Activated gamma-delta T cell (primary cell): ENCODE data around the gene GPD1.

Source experiments
- DNase-seq: peaks from one replicate; lab custom pipeline; 2025; lab: John Stamatoyannopoulos, UW
- total RNA-seq, 2 donors: gene quantifications; one replicate each; lab custom pipeline; 2026; lab: John Stamatoyannopoulos, UW

GPD1 gene
- 0.65 to 0.97 reads per million in 2 donors for total RNA-seq

DNA sequence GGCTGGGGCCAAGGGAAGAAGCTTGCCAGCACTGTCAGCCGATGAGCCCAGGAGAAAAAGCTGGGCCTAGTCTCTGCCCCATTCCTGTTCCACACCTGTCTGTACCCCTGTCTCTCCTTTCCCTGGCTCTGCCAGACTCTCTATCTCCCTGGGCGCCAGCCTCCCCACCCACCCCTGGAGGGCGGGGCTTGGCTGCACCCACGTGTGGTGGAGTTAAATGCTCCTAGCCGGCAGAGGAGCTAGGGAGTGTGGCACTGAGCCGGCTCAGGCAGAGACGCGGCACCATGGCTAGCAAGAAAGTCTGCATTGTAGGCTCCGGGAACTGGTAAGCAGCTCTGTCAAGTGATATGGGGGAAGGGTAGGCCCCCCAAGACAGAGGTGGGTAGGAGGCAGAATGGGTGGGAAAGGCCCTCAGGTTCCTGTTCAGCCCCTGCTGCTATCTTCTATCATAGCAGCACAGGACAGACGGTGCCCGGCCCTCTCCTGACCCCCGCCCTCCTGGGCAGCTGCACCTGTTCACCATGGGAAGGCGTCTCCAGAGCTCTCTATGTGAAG is at the start of gene GPD1:
Gene GPD1, plus strand, starts transcription at position 242 of the 555 bp plus-strand sequence. Its CDS starts 43 bp downstream, at position 285.
- DNase-seq, result no peak

DNA sequence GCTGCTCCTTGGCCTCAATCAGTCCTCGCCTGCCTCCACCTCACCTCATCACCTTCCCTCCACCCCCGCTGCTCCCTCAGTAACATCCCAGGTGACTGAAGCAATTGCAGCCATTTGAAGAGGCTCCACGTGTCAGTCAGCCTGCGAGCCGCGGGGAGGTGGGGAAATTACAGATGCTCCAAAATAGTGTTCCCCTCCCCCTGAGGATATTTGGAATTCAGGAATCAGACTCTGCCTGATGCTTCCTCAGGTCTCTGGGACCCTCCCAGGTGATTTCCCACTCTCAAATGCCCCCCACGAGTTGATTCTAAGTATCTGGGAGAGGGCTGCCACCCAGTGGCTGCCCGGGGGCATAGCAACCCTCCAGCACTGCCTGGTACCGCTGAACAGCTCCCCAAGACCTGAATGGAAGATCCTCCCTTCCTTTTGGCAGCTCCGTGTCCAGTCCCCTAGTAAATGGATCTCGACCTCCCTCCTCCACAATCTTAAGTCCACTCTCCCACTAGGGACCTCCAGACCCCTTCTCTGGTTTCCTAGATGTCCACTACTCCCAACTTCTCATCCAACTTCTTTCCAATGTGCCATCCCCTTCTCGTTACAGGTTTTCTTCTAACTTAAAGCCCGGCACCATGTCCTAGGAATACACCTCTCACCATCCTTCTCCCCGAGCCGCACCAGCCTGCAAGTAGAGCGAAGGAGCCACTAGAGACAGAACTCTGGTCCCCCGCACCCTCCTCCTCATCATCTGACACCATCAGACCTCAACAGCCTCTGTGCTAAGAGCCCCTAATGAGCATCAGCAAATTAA is 47.8 kb upstream of the GPD1 start:
- no peak for DNase-seq

DNA sequence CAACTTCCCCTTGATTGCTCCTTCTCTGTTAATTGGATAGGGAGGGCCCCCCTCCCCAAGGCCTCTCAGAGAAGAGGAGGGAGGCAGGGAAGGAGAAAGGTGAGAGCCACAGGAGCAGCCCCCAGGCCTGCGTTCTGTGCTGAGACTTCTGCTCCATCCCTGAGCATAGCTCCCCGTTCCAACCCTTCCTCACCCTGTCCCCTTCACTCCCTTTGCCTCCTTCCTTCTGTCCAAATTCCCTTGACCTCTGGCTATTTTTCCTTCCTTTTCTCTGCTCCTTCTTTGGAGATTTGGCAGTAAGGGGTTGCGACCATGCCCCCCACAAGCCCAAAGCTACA is 47.2 kb upstream of the GPD1 start:
- no peak for DNase-seq

DNA sequence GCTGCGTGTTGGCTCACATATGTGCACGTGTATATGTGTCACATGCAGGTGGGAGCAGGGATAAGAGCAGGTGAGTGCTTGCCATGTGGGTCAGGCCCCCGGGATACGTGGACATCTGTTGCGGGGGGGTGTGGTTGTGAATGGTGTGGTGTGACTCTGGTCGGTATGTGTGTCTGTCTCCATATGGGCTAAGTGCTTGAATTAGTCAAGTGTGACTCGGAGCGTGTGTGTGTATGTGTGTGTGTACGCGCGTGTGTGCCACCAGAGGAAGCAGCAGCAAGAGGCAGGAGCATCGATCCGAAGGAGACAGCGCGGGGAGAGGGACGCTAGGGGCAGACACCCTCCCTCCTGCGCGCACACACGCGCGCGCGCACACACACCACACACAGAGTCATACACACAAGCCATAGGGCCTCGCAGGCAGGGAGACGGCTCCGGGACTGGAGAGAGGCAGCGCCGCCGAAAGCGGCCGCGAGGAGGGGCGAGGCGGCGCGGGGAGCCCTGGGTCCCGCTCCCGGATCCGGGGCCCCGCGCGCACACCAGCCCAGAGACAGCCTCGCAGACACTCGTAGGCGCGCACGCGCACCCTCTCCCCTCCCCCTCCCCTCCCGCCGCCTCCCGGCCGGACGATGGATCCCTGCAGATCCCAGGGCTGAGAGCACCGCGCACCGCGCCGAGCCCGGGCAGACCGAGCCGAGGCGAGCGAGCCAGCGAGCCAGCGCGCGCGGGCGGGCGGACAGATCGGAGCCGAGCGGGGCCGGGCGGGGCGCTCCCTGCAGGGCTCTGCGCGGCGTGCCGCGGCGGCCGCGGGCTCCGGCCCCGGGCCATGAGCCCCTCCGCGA is 46.6 kb upstream of the GPD1 start, which contains the start of gene ASIC1:
Gene ASIC1, plus strand, starts transcription at position 597 of the 842 bp plus-strand sequence. CDS start 1,171 bp downstream, outside the sequence.
- no peak for DNase-seq

DNA sequence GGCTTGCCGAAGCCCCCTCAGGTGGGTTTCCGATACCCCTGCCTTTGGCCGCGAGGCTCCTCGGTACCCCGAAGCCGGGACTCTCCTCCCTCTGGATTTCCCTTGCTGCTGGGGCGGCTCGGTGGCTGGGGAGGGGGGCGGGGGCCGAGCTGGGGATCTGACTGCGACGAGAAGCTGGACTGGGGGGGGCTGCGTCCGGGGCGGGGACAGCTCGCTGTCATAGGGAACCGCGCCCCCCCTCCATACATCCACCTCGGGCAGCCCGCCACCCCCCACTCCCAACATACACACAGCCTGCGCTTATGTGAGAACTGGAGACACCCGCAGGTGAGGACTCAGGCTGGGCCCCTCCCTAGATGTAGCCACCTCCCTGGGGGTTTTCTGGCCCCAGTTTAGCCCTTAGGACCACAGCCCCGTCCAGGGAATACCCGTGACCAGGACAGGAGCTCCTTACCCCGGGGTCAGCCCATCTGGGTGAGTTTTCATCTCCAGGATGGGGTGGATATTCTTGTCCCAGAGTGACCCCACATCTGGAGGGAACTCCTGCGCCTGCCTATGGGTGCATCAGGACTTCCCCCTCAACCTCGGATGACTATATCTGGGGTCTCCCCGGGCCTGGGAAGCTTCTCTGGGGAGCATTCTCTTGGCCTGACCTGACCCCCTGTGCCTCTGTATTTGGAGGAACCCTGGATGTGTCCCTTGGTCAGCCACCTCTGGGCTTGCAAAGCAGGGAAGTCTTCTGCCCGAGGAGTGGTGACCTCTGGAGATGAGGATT is 45.7 kb upstream of the GPD1 start:
- no peak for DNase-seq

DNA sequence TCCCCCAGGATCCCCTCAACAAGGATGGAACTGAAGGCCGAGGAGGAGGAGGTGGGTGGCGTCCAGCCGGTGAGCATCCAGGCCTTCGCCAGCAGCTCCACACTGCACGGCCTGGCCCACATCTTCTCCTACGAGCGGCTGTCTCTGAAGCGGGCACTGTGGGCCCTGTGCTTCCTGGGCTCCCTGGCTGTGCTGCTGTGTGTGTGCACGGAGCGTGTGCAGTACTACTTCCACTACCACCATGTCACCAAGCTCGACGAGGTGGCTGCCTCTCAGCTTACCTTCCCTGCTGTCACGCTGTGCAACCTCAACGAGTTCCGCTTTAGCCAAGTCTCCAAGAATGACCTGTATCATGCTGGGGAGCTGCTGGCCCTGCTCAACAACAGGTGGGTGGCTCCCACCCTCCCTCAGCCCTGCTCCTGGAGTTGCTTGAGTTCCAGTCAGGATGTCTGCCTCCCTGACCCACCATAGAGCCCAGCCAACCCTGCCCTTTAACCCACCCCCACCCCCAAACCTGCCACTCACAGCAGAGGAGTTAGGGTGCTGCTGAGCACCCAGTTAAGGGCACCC is 45.0 kb upstream of the GPD1 start:
- DNase-seq, result no peak

DNA sequence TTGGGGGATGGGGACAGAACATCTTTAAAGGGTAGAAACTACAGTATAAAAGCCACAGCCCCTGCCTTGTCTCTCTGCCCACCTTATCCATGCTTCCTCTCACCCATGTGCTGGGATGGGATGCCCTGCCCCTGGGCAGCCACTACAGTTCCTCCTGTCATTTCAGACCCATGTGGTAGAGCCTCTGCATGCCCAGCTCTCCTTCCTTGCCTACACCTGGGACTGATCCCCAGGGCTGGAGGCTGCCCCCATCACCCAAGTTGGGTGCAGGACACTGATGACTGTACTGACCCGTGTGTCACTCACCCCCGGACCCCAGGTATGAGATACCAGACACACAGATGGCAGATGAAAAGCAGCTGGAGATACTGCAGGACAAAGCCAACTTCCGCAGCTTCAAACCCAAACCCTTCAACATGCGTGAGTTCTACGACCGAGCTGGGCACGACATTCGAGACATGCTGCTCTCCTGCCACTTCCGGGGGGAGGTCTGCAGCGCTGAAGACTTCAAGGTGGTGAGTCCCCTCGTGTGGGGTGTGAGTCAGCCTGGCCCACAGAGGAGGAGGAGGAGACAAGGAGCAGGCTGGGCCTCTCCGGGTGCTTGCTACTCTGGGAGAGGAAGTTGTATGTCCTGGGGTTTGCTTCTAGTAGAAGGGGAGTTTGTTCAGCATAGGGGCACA is 44.2 kb upstream of the GPD1 start:
- DNase-seq, result no peak

DNA sequence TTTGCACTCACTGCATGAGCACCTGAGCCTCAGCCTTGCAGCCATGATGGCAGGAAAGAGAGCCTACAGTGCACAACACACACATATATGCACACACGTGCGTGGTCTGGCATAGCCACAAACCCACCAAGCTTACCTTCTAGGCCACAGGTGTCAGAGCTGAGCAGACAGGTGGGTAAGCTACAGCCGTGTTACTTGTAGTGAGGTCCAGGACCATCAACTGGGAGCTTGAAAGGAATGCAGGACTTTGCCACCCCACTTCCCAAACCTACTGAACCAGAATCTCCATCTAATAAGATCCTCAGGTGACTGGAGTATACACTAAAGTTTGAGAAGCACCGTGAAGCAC is 43.7 kb upstream of the GPD1 start:
- no peak for DNase-seq

DNA sequence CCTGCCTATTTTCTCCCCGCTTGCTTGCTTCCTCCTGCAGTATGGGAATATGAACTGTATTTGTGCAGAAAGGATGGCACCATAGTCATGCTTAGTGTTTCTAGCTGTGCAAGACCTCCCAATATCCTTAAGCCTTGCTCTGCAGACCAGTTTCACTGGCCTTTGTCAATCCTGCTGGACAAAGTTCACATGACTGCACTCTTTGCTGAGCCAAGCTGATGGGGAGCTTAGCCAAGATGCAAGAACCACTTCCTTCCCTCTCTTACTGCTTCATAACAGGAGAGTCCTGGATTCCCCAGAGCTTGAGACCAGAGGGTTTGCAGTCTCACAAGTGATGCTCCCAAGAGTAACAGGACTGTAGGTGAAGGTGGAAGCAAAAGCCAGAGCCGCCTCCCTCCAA is 42.6 kb upstream of the GPD1 start:
- DNase-seq, result no peak

DNA sequence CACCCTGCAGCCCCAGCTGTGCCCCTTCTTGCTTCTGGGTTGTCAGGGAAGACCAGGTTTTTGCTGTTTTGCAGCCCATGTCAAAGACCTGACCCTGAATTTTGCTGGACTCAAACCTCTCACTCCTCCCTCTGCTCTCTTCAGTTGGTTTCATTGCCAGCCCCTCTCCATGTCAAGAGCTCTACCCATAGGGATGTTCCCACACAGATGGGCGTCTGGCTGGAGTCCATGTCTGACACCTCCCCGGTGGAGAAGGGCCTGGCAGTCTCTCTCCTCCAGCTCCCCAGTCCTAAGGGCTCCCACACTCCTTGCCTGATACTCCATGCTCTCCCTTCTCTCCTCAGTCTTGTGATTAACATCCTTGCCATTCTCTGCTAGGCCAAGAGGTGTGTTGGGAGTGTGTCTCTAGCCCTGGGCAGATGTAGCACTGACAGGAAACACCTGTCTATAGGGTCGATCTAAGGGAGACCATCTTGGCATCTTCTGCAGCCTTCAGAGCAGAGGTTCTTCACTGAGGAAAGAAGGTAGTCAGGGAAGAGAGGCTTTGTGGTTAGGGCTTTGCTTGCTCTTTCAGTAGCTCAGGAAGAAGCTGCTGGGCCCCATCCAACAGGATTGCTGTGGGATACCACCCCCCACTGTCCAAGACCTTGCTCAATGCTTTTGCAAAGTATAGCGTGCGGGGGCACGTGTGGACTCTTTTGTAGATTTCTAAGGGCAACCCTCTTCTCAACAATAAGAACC is 41.7 kb upstream of the GPD1 start:
- no peak for DNase-seq

DNA sequence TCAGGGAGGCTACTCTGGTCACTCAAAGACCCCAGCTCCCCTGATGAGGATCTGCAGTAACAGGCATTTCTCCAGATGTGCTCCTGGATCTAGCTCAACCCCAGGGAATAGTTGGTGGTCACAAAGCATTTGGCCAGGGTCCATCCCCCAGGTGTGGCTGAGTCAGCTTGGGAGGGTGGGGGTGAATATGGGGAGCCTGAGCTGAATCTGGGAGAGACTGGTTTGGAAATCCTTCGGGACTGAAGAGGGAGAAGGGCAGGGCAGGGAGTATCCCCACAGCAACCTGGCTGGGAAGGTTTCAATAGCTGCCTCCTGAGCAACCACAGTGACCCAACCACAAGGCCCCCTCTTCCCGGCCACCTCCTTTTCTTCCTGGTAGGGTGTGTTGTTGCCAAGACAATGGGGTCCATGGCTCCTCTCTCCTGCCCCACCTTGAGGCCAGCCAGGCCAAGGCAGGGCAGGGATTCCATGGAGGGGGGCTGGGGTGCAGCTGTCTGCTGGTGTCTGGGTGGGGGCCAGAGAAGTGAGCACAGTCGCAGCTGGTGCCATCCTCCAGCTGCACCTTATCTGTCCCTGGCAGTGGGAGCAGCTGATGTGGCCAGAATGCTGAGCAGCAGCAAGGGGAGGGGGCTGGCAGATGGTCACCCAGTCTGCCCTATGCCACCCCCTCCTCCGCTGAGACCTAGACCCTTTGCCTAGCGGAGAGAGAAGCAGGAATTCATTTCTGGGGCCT is 40.9 kb upstream of the GPD1 start:
- no peak for DNase-seq

DNA sequence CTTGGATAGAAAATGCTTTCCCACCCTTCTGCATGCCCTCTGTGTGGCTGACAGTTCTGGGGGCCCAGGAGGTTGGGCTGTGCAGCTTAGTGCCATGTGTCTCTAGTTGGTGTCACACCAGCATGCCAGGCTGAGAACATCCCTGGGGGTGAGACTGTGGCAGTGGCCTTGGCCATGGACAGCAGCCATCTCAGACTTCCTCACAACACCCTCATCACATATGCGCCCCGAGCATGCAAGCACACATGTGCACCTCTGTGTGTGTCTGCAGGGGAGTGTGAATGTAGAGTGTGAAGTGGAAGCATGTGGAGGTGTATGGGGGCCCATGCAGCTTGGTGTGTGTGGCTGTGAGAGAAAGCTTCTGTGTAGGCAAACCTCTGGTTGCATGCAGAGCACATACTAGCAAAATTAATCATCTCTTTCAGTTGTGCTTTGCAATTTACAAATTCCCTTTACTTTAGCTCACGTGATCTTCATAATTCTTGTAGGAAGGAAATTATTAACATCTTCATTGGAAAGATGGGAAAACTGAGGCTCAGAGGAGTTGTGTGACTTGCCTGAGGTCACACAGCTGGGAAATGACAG is 38.0 kb upstream of the GPD1 start:
- DNase-seq, result no peak

DNA sequence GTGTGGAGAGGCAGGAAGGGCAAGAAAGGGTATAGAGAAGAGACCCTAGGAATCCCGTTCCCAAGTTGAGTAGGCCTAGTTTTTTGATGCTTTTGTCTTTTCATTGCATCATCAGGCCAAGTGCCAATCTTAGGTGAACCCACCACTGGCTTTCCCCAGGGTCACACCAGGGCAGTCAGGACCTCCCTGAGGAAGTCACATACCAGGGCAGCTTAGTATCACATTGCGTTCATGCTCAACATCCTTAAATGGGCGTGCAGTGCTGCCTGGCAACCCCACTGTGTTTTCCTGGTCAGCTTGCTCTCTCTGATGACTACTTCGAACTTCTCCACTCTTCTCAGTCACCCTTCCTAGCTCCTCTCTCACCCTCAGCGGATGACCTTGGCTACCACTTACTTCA is 37.4 kb upstream of the GPD1 start:
- DNase-seq, result no peak

DNA sequence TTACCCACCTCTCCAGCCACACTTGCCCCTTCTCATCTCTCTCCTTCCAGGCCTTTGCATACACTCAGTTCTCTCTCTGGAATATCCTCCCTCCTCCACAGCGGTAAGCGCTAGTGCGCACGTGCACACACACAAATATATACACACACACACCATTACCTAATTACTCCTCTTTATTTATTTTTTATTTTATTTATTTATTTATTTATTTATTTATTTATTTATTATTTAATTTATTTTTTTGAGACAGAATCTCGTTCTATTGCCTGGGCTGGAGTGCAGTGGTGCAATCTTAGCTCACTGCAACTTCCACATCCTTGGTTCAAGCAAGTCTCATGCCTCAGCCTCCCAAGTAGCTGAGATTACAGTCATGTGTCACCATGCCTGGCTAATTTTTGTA is 34.7 kb upstream of the GPD1 start:
- DNase-seq, result no peak

DNA sequence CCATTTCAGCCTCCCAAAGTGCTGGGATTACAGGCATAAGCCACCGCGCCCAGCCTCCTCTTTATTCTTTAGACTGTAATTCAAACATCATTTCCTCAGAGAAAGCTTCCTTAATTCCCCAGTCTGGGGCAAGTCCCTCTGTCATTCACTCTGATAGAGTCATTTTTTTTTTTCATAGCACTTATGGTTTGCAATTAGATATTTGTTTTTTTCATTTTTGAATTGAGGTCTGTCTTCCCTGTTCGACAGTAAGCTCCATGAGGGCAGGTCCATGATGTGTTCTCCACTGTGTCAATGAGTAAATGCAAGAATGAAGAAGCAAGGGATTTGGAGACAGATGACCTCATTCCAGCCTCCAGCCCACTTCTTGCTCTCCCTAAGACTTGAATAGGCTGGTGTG is 34.3 kb upstream of the GPD1 start:
- no peak for DNase-seq

DNA sequence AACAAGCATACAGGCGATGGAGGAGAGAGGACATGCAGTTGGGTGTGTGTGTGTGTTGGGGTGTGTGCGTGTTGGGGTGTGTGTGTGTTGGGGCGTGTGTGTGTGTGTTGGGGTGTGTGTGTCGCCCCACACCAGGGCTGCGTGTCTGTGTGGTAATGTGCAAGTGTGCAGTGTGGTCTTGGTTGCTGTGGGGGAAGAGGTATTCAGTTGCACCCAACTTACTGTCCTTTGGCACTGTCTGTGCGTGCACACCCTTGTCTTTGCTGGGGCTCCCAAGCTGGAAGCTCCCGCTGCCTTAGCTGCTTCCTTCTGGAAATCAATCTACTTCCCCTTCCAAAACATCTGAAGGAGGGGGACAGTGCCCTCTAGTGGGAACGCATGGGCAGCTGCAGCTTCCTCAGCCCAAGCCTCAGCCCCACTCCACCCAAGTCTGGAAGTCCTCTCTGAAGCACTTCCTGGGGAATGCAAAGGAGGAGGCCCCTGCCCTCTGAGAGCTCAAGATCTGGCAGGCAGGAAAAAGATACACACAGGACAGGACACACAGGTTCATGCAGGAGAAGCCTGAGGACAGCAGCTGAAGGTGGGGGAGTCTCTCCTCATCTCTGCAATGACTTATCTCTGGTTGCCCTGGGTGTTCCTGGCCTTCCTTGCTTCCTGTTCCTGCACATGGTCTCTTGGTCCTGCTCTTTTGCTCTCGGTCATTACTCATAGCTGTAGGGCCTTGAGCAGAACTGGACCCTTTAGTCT is 33.3 kb upstream of the GPD1 start:
- DNase-seq, result no peak

DNA sequence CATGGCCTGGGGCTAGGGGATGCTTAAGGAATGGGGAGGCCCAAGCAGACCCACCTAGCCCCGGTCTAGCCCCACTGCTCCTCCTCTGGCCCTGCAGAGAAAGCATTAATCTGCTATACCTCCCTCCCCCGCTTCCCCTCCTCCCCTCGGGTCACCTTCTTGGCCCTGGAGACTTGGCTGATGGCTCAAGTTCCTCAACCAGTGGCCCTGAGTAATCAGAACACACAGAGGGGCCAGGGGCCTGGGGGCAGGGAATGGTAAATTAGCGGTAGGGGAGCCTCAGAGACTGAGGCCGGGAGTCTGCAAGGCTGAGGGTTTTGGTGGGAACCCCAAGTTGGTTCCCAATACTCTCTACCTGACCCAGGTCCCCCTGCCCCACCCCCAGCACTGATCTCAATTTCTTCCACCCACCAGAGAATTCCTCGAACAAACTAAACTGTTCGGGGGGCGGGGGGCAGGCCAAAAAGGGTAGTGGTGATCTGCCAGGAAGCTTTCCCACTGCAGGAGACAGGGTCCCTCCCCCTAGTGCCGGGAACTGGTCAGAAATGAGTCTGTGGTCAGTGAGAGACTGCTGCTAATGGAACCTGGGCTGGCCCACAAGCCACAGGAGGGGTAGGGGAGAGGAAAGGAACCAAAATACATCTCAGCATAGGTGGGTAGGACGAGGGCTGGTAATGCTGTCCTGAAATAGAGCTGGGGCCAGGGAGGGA is 31.5 kb upstream of the GPD1 start:
- DNase-seq, result no peak

DNA sequence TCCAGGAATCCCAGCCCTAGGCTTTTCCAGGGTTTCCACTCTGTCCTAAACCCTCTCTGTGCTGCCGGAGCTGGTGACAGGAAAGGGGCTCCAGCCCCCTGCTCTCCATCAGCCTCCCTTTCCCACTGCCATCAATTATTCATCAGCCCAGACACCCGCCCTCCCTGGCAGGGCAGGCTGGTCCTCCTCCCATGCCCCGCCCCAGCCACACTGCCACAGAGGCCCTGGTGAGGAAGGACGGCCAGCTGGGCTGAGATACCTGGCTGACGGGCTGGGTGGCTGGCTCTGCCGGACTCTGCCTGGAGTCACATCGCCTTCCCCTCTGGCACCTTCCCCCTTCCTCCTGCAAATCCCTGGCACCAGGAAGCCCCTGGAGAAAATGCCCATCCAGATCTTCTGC is 30.6 kb upstream of the GPD1 start:
- no peak for DNase-seq
